Trophoblast cell (in vitro differentiated cells and primary cell): ENCODE measurements around the gene ZBTB16.

Experiments used
- DNase-seq, 2 donors: peaks; one replicate each; pipeline ENCODE4 v3.0.0-alpha.2; 2016
- H2AFZ ChIP-seq: 2 replicates; pipeline ENCODE4 v1.6.1; 2013; ENCODE audit warnings: low read length, moderate library complexity, mild to moderate bottlenecking; ENCODE audit not compliant: insufficient read depth, poor library complexity
- H2AK5ac ChIP-seq: 2 replicates; pipeline ENCODE4 v1.6.1; 2013; ENCODE audit warnings: mild to moderate bottlenecking, low read length
- H2BK120ac ChIP-seq: 2 replicates; pipeline ENCODE4 v1.6.1; 2013; ENCODE audit warnings: low read length, mild to moderate bottlenecking, moderate library complexity; ENCODE audit not compliant: insufficient read depth, poor library complexity
- H2BK12ac ChIP-seq: 2 replicates; pipeline ENCODE4 v1.6.1; 2013; ENCODE audit warnings: mild to moderate bottlenecking, low read length, moderate library complexity
- H2BK5ac ChIP-seq: 2 replicates; pipeline ENCODE4 v1.6.1; 2013; ENCODE audit warnings: low read length, low read depth, moderate library complexity, mild to moderate bottlenecking; ENCODE audit not compliant: poor library complexity
- H3K14ac ChIP-seq: 2 replicates; pipeline ENCODE4 v1.6.1; 2013; ENCODE audit warnings: mild to moderate bottlenecking, low read length
- H3K18ac ChIP-seq: 2 replicates; pipeline ENCODE4 v1.6.1; 2013; ENCODE audit warnings: mild to moderate bottlenecking, low read length
- H3K23ac ChIP-seq: 2 replicates; pipeline ENCODE4 v1.6.1; 2013; ENCODE audit warnings: low read length
- H3K27ac ChIP-seq: 2 replicates; pipeline ENCODE4 v1.5.1; 2013; ENCODE audit warnings: low read depth, mild to moderate bottlenecking, inconsistent platforms, low read length, moderate library complexity
- H3K27me3 ChIP-seq: 2 replicates; pipeline ENCODE4 v1.6.1; 2013; ENCODE audit warnings: inconsistent platforms, mild to moderate bottlenecking, low read length, moderate library complexity; ENCODE audit not compliant: insufficient read depth
- H3K36me3 ChIP-seq, 2 experiments: 1 replicate in 1 of 2; 2 replicates in 1 of 2; pipeline ENCODE4 v1.6.1; 2013; ENCODE audit warnings: low read length in 2 of 2, mild to moderate bottlenecking in 2 of 2, moderate library complexity in 1 of 2; ENCODE audit not compliant: insufficient read depth in 2 of 2, control insufficient read depth in 1 of 2
- H3K4ac ChIP-seq: 2 replicates; pipeline ENCODE4 v1.6.1; 2013; ENCODE audit warnings: low read depth, mild to moderate bottlenecking, low read length, moderate library complexity
- H3K4me1 ChIP-seq, 2 experiments: 1 replicate in 1 of 2; 2 replicates in 1 of 2; pipeline ENCODE4 v1.6.1; 2013; ENCODE audit warnings: low read length in 2 of 2, mild to moderate bottlenecking in 2 of 2, moderate library complexity in 1 of 2; ENCODE audit not compliant: insufficient read depth in 2 of 2, control insufficient read depth in 1 of 2
- H3K4me2 ChIP-seq: 2 replicates; pipeline ENCODE4 v1.6.1; 2013; ENCODE audit warnings: inconsistent platforms, mild to moderate bottlenecking, low read length, moderate library complexity
- H3K4me3 ChIP-seq: 2 replicates; pipeline ENCODE4 v1.5.1; 2013; ENCODE audit warnings: mild to moderate bottlenecking, low read depth, low read length, inconsistent platforms
- H3K79me1 ChIP-seq: one replicate; pipeline ENCODE4 v1.6.1; 2013; ENCODE audit warnings: low read length
- H3K79me2 ChIP-seq: 2 replicates; pipeline ENCODE4 v1.6.1; 2013; ENCODE audit warnings: low read length, mild to moderate bottlenecking; ENCODE audit not compliant: control insufficient read depth, insufficient read depth, poor library complexity
- H3K9ac ChIP-seq: 2 replicates; pipeline ENCODE4 v1.6.1; 2013; ENCODE audit warnings: mild to moderate bottlenecking, low read length
- H3K9me3 ChIP-seq: 2 replicates; pipeline ENCODE4 v1.6.1; 2013; ENCODE audit warnings: low read depth, mild to moderate bottlenecking, control low read depth, inconsistent platforms, low read length; ENCODE audit not compliant: insufficient read depth
- H4K12ac ChIP-seq: 2 replicates; pipeline ENCODE4 v1.6.1; 2013; ENCODE audit warnings: low read depth, mild to moderate bottlenecking, low read length, moderate library complexity
- H4K8ac ChIP-seq: 2 replicates; pipeline ENCODE4 v1.6.1; 2013; ENCODE audit warnings: low read depth, mild to moderate bottlenecking, low read length, moderate library complexity
- H4K91ac ChIP-seq: one replicate; pipeline ENCODE4 v1.6.1; 2013; ENCODE audit warnings: low read depth, mild to moderate bottlenecking, low read length, moderate library complexity
- WGBS: extraction: QIAGEN DNeasy Blood & Tissue Kit; methylation state at CpG from one replicate; pipeline ENCODE4 v1.1.7; 2013; ENCODE audit warnings: missing lambda C conversion rate; ENCODE audit not compliant: insufficient read length, insufficient coverage; ENCODE audit errors: extremely low coverage; 5-methylcytosine and 5-hydroxymethylcytosine counted together

The ZBTB16 gene

GRCh38 chr11:114121804-114122504 is 62.4 kb downstream of the ZBTB16 start:
- no peak overlapping the region for H4K91ac ChIP-seq
- no peak overlapping the region for H4K8ac ChIP-seq
- no peak overlapping the region for H3K27ac ChIP-seq
- H2AK5ac ChIP-seq: no peak overlapping the region
- H3K14ac ChIP-seq: no peak overlapping the region
- no peak overlapping the region for H3K4ac ChIP-seq
- H3K4me2 ChIP-seq: no peak overlapping the region
- H2BK12ac ChIP-seq: no peak overlapping the region
- H3K27me3 ChIP-seq: no peaks in the 10 kb centered on the region
- H3K23ac ChIP-seq: no peak overlapping the region
- H3K4me1 ChIP-seq: no peaks in the 10 kb centered on the region
- no peak overlapping the region for H2BK120ac ChIP-seq
- peaks cover 2% of the 10 kb centered on the region for H3K9me3 ChIP-seq
- no peak for DNase-seq
- H3K18ac ChIP-seq: no peak overlapping the region
- no peaks in the 10 kb centered on the region for H3K36me3 ChIP-seq
- WGBS: no CpG with 5 or more reads among the region's 6 CpGs
- H2BK5ac ChIP-seq: no peak overlapping the region
- no peaks in the 10 kb centered on the region for H3K79me1 ChIP-seq
- H3K79me2 ChIP-seq: no peaks in the 10 kb centered on the region
- H3K9ac ChIP-seq: no peak overlapping the region
- no peak overlapping the region for H4K12ac ChIP-seq
- no peak overlapping the region for H3K4me3 ChIP-seq
- H2AFZ ChIP-seq: no peak overlapping the region

DNA sequence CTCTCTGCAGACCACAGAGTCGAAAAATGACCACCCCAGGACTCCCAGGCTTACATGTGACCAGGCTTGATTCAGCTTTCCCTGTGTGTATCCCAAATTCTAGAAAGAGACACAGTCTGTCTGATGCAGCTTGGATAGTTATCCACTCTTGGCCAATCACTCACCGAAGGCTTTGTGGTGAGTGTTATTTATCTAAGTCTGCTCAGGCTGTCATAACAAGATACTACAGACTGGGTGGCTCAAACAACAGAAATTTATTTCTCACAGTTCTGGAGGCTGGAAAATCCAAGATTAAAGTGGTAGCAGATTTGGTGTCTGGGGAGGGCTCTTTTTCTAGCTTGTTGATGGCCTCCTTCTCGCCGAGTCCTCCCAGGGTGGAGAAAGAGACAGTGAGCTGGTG is 63.2 kb downstream of the ZBTB16 start:
- Histone ChIP-seq H3K4me3 (no peak overlapping the region), H3K79me2 (no peaks in the 10 kb centered on the region), H4K91ac (no peak overlapping the region), H3K9ac (no peak overlapping the region), H3K79me1 (no peaks in the 10 kb centered on the region), H2BK120ac (no peak overlapping the region), H3K18ac (no peak overlapping the region), H3K36me3 (no peaks in the 10 kb centered on the region), H3K4me1 (no peaks in the 10 kb centered on the region), H3K14ac (no peak overlapping the region), H3K27me3 (no peaks in the 10 kb centered on the region), H4K8ac (no peak overlapping the region), H3K9me3 (peaks cover 2% of the 10 kb centered on the region), H3K4me2 (no peak overlapping the region), H2AK5ac (no peak overlapping the region), H3K4ac (no peak overlapping the region), H2AFZ (no peak overlapping the region), H2BK12ac (no peak overlapping the region), H2BK5ac (no peak overlapping the region), H3K23ac (no peak overlapping the region), H4K12ac (no peak overlapping the region), H3K27ac (no peak overlapping the region)
- WGBS: no CpG with 5 or more reads among the region's 4 CpGs
- DNase-seq: no peak

- Histone ChIP-seq H3K27ac (no peak overlapping the region), H4K8ac (no peak overlapping the region), H3K4me2 (no peak overlapping the region), H2AK5ac (no peak overlapping the region), H3K18ac (no peak overlapping the region), H3K14ac (no peak overlapping the region), H2BK12ac (no peak overlapping the region), H3K4me3 (no peak overlapping the region), H3K23ac (no peak overlapping the region), H3K9ac (no peak overlapping the region), H2BK5ac (no peak overlapping the region), H2BK120ac (no peak overlapping the region), H3K79me2 (no peaks in the 10 kb centered on the region), H3K79me1 (no peaks in the 10 kb centered on the region), H3K4me1 (no peaks in the 10 kb centered on the region), H3K27me3 (no peaks in the 10 kb centered on the region), H3K4ac (no peak overlapping the region), H2AFZ (no peak overlapping the region), H3K9me3 (peaks cover 2% of the 10 kb centered on the region), H4K12ac (no peak overlapping the region), H3K36me3 (no peaks in the 10 kb centered on the region), H4K91ac (no peak overlapping the region)
- no peak for DNase-seq
- WGBS: no CpG with 5 or more reads among the region's 11 CpGs
These were observed 64.3 kb downstream of the ZBTB16 start for GRCh38 chr11:114123692-114124330.

- Histone ChIP-seq H2AFZ (no peak overlapping the region), H3K4me2 (no peak overlapping the region), H3K9ac (no peak overlapping the region), H3K4ac (no peak overlapping the region), H3K27ac (no peak overlapping the region), H3K4me1 (no peaks in the 10 kb centered on the region), H3K27me3 (no peaks in the 10 kb centered on the region), H3K9me3 (peaks cover 2% of the 10 kb centered on the region), H3K79me2 (no peaks in the 10 kb centered on the region), H2BK12ac (no peak overlapping the region), H3K36me3 (no peaks in the 10 kb centered on the region), H3K14ac (no peak overlapping the region), H3K23ac (no peak overlapping the region), H4K91ac (no peak overlapping the region), H2BK120ac (no peak overlapping the region), H3K79me1 (no peaks in the 10 kb centered on the region), H3K4me3 (peak overlapping the region; percentile 41), H3K18ac (no peak overlapping the region), H4K12ac (no peak overlapping the region), H2AK5ac (no peak overlapping the region), H2BK5ac (no peak overlapping the region), H4K8ac (no peak overlapping the region)
- WGBS: no CpG with 5 or more reads among the region's 5 CpGs
- DNase-seq: no peak
These were observed 65.2 kb downstream of the ZBTB16 start for GRCh38 chr11:114124601-114125144.
